DLD1 (cell line): Measurements from ENCODE around the gene GGT6.

Experiments
- in situ Hi-C: cut with HindIII; loops from 2 replicates; pipeline ENCODE4 v1.10.0; 2017; ENCODE audit warnings: low sequenced_read_pairs

The GGT6 gene

GRCh38 chr17:4510618-4510941 lies 49.8 kb downstream of the GGT6 start:
- in situ Hi-C loops = loop anchor here (10.0 kb wide), 1 partner anchor 86 kb away; no protein-coding TSS in a partner anchor

- in situ Hi-C loops = loop anchor here (10.0 kb wide), 1 partner anchor 85 kb away; no protein-coding TSS in a partner anchor
These were observed 50.3 kb downstream of the GGT6 start for GRCh38 chr17:4509923-4510617.

- in situ Hi-C loops = no loop called here
These were observed 51.0 kb downstream of the GGT6 start for GRCh38 chr17:4509401-4509800.

- in situ Hi-C loops = no loop called here
These were observed 52.2 kb downstream of the GGT6 start for GRCh38 chr17:4508207-4508606.

GRCh38 chr17:4507361-4508111 lies 52.8 kb downstream of the GGT6 start:
- in situ Hi-C loops = no loop called here
